ENCODE data around the gene RORC.

- TF ChIP-seq POLR2A (IDR thresholded peaks at IDR 0.05; ENCODE audit: extremely low read depth, insufficient read length) (no peak), CTCF (IDR thresholded peaks at IDR 0.05; ENCODE audit: low read depth, low read length) (no peak), MYC (IDR thresholded peaks at IDR 0.05; ENCODE audit: low read depth, low read length) (no peak)
Observed at GRCh38 chr1:151860504-151861187, 29.0 kb upstream of the RORC start.
